ENCODE results near the gene ODAD4.

The ODAD4 gene

DNA sequence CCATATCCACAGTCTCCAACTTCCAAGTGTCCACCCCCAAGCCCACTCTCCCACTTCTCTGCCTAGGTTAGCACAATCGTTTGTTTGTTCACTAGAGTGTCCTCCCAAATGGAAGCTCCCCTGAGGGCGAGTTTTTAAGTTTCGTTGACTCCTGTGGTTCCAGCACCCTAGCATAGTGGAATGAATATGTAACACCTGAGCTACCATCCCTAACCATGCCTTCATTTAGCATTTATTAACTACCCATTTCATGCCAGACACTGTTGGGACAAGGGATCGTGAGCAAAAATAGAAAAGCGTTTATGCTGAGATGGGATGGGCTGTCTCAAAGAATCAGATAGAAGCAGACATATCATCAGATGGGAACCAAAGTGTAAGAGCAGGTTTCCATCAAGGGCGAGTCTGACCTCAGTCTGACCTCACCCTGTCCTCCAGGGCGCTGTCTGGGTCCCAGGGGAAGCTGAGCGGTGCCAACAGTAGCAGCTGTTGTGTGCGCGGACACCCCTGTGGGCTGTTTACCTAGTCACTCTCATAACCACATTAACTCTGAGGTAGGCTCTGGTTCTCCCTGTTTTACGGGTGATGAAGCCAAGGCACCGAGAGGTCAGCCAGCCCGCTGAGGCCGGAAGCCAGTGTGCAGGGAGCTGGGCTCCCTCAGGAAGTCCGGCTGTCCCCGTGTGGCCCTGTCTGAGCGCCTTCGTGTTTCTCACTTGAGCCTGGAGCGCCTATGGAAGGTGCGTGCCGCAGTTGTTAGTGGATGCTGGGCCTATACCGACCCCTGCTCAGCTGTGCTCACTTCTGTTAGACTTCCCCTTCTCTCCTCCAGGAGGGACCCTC is 42.4 kb downstream of the ODAD4 start:
- DNase-seq (ENCODE audit: low spot score): no peak

DNA sequence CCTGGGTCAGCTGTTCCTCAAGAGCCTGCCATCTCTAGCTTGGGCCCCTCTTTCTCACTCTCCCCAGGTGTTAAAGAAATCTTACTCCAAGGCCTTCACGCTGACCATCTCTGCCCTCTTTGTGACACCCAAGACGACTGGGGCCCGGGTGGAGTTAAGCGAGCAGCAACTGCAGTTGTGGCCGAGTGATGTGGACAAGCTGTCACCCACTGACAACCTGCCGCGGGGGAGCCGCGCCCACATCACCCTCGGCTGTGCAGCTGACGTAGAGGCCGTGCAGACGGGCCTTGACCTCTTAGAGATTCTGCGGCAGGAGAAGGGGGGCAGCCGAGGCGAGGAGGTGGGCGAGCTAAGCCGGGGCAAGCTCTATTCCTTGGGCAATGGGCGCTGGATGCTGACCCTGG is 43.0 kb downstream of the ODAD4 start:
- DNase-seq (ENCODE audit: low spot score): no peak

DNA sequence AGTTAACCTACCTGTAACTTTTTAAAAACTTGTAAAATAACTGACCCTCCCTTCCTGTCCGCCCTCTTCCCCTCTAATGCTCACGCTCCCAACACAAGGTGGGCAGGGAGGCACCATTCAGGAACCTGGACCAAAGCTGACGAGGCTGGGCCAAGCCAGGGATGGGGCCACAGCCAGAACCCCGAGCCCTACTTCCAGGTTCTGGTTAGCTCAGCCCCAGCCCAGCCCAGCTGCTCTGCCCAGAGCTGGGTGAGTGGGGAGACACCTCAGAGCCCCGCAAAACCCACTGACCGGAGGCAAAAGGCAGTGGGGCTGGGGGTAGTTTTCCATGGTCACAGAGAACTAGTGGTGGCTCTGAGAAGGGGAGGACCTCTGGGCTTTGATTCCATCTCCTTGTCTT is 43.6 kb downstream of the ODAD4 start:
- DNase-seq (ENCODE audit: low spot score): no peak

DNA sequence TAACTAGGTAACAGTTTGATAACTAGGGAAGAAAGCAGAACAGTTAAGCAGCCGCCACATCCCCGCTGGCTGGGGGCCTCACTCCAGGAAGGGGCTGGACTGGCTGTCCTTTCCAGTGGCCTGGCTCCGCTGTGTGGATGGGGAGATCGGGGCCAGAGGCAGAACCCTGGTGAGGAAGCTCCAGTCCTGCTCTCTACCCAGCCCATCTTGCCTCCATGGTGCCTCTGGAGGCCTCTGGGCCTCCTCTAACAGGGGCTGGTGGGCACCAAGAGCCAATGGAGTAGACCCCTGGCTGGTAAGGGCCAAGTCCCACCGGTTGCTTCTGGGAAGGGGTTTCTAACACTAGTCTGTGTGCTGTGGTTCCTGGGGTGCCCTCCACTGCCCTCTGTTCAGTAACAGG is 44.2 kb downstream of the ODAD4 start:
- DNase-seq (ENCODE audit: low spot score): no peak

GRCh38 chr17:41975099-41976083 is 45.0 kb downstream of the ODAD4 start:
- DNase-seq (ENCODE audit: low spot score): peak; percentile 91

DNA sequence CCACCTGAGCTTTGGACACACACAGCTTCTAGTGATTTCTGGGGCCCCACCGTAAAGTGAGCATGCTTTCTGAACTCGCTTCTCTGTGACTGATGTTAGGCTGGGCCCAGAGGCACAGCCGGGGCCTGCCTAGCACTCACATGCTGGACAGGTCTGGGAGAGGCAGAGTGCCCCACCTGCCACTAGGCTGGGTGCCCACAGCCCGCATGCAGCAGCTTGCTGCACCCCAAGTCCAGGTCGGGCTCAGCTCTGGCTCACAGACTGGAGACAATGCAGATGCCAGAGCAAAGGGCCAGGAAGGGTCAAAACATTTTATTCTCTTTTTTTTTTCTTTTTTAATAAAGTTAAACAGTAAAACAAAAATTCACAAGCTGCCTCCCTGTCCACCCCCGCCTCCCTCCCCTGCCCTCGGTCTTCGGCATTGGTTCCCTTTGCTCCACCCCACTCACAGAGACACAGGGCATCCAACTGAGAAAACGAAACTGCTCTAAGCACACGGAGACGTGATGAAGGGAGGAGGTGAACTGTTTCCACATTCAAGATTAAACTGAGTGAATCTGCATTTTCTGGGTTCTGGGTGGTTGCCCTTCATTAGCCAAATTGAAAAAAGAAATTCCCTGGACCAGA is 45.8 kb downstream of the ODAD4 start:
- DNase-seq (ENCODE audit: low spot score): peak; percentile 50

- no peak for DNase-seq (ENCODE audit: low spot score)
Measured at GRCh38 chr17:41977991-41978390, 47.6 kb downstream of the ODAD4 start.

GRCh38 chr17:41982026-41982760 is 51.8 kb downstream of the ODAD4 start:
- DNase-seq (ENCODE audit: low spot score): no peak

GRCh38 chr17:41984454-41984853 is 54.0 kb downstream of the ODAD4 start:
- DNase-seq (ENCODE audit: low spot score): no peak

- no peak for DNase-seq (ENCODE audit: low spot score)
Measured at GRCh38 chr17:41985919-41986318, 55.5 kb downstream of the ODAD4 start.

DNA sequence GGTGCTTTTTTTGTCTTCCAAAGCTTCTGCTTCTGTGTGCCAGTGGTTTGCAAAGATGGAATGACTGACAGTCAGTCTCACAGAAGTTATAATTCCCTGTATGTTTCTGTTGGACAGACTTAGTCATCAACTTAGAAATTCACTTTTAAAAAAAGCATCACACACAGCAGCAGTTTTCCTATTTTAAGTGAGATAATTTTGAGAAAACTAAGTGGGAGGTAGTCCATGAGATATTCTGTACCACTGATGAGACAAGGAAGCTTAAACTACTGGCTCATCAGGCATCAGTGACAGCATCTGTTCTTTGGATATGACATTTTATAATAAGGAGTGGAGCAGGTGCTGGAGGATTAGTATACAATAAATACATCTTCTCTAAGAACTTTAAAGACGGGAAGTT is 56.2 kb downstream of the ODAD4 start:
- peak; percentile 66 for DNase-seq (ENCODE audit: low spot score)

DNA sequence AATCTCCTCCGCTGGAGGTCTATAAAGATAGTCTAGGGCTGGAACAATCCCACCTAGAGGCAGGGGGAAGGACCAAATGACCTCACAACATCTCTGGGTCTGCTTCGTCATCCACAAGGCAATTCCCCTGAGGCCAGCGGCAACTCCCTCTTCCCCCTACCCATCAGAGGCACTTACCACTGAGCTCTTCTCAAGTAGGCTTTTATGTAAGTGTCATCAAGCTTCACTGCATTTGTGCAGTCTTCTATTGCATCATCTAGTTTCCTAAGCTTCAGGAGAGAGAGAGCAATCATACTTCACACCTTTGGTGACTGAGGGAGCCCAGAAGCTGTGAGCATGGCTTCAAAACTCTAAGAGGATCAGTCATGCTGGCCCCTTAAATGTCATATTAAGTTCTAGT is 57.2 kb downstream of the ODAD4 start:
- no peak for DNase-seq (ENCODE audit: low spot score)

GRCh38 chr17:41988418-41988817 is 58.0 kb downstream of the ODAD4 start:
- DNase-seq (ENCODE audit: low spot score): no peak

- DNase-seq (ENCODE audit: low spot score): no peak
Measured at GRCh38 chr17:41989702-41990419, 59.4 kb downstream of the ODAD4 start.

DNA sequence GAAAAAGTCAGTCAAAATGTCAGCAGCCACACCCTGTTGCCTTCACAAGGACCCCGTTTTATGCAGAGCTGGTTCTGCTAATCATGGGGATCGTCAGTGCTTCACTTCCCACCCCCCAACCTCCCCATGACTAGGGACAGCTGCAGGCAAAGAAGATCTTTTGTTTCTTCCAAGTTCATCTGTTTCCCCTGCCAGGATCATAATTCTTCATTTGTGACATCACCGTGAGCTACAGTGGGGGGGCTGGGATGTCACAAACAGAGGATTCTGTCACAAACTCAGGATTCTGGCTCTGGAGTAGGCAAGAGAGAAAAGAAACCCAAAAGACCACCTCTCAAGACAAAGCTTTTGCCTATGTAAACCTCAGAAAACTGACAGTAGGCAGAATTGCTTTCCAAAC is 62.2 kb downstream of the ODAD4 start:
- DNase-seq (ENCODE audit: low spot score): peak; percentile 95

DNA sequence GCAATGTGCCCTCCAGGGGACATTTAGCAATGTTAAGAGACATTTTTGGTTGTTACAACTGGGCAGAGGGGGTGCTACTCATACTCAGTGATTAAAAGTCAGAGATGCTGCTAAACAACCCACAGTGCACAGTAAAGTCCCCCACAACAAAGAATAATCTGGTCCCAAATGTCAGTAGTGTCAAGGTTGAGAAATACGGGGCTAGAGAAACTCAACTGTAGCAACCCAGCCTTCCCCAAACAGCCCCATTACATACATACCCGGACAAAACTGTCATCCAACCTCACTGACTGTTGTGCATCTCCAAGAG is 66.4 kb downstream of the ODAD4 start:
- no peak for DNase-seq (ENCODE audit: low spot score)

GRCh38 chr17:41998497-41998896 is 68.1 kb downstream of the ODAD4 start:
- DNase-seq (ENCODE audit: low spot score): no peak

GRCh38 chr17:42000413-42001133 is 70.2 kb downstream of the ODAD4 start:
- DNase-seq (ENCODE audit: low spot score): no peak

DNA sequence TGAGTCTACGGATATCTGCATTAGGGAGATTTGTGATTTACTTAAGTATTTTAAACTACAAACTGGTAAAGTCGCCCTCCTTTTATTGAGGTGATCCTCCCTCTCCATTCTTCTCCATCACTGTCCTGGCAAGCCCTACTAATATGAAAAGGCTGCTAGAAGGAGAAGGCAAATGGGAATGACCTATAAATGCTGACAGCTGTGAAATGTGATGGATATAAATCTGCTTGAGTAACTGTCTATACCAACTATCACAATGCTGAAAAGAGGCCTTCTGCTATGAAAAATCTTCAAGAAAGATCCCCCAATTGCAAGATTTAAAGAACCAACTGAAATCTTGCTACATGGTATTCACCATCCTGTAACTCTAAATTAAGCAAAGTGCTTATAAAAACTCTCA is 71.3 kb downstream of the ODAD4 start:
- DNase-seq (ENCODE audit: low spot score): no peak

DNA sequence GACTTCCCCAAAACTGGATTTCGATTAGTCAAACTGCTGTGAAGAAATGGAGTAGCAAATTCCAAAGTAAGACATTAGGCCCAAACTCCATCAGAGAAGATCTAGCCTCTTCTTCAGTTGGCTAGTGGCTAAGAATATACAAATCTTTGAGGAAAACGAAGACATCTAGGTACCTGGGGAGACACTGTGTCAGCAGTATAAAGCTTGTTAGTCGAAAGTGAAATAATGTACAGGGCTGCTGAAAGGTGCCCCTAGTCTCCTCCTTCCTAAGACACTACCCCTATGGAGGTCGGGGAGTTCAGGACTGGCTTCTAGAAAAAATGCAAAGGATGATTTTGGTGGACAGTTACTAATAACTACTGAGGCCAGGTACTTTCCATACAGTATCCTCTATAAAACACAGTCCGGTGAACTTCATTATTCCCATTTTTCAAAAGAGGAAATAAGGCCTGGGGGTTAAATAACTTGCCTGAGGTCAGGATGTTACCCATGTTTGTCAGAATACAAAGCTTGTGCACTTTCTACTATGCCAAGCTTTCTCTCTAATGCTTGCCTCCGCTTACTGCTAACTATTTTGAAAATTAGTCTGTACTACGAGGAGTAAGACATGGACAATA is 71.9 kb downstream of the ODAD4 start:
- DNase-seq (ENCODE audit: low spot score): no peak
